GM21737 (cell line): ENCODE data around the gene DLG2.
"Not testable (repeated sequence)": the region's sequence is repeated elsewhere in the genome, so short reads cannot be mapped to it uniquely, and the experiment has no call there.

Source experiments
- ATAC-seq: cut with Tn5 transposase; IDR thresholded peaks from one replicate; pipeline ENCODE4 v1.9.1; 2021; ENCODE audit warnings: mild to moderate bottlenecking, moderate library complexity; ENCODE audit not compliant: unreplicated experiment

The DLG2 gene

DNA sequence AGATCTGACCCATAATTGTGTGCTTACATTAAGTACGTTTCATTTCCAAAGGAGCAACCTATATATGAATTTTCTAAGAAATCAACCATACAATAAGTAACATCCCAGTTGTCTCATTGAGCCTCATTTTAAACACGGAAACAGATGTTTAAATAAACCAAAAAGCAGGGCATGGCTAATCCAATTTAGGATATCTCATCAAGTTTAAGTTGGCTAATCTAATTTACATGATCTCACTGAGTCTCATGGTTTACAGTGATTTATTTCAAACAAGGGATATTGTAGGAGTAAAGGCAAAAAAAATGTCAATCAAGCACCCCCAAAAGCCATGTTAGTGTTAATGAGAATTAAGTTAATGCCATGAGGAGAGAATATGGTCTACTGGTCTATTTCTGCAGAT lies 1841.2 kb downstream of the DLG2 start:
- no peak for ATAC-seq

DNA sequence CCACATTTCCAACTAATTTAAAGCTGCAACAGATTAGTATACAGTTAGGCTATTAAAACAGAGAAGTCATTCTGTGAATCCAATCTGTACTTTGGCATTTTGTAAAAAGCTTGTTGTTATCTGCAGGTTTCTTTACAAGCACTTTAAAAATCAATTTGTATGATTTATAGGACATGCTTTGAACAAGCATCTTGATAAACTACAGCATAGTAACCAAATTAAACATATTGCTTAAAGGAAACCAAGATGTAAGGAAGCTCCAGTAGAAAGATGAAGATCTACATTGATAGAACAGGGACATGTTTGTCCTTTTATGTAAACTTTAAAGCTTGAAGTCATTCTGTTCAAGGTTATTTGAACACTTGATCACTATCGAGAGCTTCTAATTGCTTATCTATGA lies 1842.7 kb downstream of the DLG2 start:
- no peak for ATAC-seq

DNA sequence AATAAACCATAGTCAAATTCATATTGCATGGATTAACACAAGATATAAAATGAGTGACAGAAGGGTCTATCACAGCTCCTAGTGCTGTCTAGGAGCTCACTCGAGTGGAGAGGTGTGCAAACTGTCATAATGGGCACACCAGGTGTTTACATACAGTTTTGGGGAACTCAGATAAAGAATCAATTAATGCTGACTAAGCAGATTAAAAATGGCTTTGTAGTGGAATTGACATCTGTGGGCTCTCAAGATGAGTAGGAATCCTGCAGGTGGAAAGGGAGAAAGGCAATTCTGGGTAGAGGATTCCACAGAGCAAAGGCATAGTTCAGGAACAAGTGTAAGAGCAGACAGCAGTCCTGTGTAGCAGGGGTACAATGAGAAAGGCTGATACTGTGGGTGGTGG lies 1844.8 kb downstream of the DLG2 start:
- no peak for ATAC-seq

DNA sequence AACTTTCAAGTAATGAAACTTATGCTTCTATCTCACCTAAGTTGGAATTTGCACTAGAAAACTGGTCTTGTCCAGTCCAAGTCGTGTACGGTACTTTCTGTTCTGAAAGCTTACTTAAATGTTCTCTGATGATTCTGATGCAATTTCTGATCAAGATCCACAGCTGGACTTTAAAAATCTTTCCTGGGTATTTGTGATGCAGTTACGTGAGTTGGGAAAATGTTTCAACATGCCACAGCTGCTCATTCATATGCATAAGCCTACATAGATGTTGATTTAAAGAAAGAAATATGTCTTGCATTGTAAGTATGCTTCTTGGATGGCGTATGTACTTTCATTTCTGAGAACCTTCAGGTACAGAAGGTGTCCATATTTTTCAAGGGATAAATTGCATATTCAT lies 1847.3 kb downstream of the DLG2 start:
- ATAC-seq, result no peak

DNA sequence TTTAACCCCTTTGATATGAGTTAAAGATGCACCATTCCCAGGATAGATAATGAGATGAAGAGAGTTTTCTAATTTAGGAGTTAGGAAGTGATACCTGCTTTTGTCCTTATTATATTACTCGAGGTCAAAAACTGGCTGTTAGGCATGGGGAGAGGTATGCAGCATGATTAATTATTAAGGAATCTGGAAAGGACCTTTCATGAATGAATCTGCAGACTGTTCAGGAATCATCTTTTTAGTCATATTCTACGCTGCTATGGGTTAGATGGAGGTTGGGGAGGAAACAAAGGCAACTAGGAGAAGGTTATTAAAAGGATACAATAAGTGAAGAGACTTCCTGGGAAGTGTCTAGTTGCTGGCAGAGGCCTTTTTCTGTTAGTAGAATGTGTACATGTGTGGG lies 1848.5 kb downstream of the DLG2 start:
- no peak for ATAC-seq

DNA sequence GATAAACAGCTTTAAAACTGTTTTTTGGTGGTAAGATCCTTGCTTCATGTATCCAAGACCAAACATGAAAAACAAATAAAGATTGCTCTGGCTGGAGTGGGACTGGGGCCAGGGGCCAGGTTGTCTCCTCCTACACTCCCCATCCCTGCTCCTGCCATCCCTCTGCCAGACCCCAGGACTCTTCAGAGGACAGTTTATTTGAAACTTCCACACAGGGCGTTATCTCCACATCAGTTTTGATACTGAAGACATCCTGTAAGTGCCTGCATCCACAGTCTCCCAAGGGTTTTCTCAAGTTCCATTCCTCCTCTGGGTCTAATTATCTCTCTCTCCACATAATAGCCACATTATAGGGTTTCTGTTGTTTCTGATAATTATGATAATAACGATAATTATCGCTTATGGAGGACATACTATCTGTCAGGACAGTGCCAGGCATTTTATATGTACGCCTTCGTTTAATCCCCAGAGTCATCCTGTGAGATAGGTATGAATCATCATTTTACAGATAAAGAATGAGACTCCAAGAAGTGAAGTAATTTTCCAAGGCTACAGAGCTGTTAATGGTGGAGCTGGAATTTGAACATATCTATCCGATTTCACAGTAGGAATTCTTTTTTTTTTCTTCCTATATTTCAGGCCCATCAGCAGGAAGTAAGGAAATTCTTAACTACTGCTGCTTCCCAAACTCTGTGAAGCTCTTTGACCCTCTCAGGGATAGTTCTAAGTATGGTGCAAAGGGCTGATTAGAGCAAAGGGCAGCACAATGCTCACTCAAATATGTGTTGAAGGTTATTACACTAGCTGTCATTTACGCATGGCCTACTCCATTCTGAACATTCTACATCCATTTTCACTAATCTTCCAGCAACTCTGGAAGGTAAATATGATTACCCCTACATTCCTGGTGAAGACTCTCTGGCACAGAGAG lies 1852.9 kb downstream of the DLG2 start:
- no peak for ATAC-seq

DNA sequence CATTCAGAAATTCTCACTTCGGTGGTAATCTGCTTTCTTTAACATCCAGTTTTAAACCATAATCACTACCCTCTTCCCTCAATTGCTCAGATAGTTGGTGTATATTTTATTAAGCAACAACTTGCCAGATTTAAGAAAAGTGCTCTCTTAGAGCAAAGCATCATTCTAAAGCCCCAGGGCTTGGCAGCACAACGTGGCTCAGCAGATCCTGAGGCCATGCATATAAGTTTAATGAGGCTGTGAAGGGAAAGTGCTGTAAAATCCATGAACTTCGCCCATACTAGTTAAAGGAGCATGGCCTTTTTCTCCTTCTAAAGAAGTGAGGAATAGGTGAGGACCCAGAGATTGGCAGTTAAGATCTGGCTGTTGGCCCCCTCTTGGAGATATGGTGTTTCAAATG lies 1858.7 kb downstream of the DLG2 start:
- no peak for ATAC-seq

DNA sequence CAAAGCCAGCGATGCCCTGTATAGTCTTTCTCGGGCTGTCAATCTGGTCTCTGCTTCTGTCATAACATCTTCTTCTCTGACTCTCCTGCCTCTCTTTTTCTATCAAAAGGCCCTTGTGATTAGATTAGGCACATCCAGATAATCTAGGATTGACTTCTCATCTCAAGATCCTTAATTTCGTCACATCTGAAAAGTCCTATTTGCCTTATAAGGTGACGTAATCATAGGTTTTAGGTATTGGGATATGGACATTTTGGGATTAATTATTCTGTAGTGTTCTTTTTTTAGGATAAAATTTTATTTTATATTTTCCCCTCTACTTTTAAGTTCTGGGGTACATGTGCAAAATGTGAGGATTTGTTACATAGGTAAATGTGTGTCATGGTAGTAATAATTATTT lies 1860.2 kb downstream of the DLG2 start:
- no peak for ATAC-seq

DNA sequence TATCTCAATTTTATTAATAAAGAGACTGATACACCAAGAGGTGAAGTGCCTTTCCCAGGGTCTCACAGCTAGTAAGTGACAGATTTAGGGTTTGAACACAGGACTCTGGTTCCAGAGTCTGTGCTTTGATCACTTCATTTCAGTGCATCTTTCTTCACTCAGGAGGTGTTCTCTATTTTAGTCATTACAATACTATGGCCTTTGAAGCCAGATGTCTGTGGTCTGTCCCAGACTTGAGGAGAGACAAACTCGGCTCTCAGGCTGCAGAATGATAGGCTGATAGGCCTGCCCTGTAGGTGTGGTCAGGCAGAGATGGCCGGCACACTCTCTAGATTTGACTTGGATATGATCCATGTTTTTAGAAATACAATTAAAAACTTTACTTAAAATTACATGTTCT lies 1862.5 kb downstream of the DLG2 start:
- no peak for ATAC-seq

DNA sequence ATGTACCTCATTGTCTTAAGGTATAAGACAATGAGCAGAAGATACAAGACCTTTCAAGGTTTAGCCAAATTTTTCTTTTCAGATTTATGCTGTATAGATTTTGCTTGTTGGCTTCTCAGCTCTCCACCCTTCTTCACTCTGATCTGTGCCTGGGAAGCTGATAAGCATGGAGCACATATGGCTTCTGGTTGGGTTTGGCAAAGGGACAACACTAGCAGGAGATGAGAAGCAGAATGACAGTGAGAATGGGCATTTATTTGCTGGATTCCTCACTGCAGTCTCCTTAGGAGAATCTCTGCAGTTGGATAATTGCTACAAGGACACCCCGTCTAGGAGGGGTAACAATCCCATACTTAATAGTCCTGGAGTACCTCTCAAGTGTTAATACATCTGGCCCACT lies 1866.2 kb downstream of the DLG2 start:
- ATAC-seq, result no peak

DNA sequence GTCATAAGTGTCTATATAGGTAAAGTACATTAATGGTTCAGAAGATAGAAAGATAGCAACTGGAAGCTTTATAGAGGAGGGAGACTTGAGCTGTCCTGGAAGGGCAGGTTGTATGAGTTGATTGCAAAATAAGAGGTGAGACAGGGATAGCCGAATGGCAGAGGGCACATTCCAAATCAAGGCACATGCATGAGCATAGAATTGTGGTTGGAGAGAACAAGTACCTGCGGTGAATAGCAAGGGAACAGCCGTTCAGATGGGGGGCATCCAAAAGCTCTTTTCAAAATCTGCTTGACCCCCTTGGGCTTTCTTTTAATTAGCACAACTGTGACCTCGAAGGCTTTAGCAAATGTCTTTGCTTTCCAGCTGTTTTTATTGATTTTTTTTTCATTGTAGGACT lies 1868.0 kb downstream of the DLG2 start:
- ATAC-seq, result no peak

DNA sequence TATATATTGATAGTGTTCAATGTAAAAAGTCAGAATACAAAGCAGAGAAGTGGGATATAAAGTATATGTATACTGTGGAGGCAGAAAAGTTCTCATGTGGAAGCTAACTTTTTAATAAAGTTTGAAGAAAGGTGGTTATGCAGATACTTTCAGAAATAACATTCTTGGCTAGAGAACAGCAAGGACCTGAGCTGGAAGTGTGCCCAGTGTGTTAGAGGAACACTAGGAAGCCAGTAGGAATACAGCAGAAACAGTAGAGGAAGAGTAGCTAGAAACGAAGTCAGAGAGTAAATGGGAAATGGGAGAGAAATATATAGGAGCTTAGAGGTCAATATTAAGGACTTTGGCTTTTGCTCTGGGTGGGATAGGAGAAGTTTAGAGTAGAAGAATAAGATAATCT lies 1876.1 kb downstream of the DLG2 start:
- ATAC-seq, result no peak

DNA sequence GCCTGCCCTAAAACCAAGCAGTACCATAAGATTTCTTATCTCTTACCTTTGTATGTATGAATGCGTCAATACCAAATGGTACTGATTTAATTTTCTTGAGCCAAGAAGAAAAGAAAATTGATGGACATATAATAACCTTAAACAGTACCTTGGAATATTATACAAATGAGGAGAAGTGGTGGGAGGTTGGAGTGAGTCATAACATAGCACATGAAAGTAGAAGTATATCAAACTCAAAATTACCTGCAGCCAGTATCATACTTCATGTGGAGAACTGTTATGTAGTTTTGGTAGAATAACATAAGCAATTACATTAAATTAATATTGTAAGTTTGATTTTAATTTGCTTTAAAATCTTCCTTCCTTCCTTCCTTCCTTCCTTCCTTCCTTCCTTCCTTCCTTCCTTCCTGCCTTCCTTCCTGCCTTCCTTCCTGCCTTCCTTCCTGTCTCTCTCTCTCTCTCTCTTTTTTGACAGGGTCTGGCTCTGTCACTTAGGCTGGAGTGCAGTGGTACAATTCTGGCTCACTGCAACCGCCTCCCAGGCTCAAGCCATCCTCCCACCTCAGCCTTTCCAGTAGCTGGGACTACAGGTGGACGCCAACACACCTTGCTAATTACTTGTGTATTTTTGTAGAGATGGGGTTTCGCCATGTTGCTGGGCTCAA lies 1880.1 kb downstream of the DLG2 start:
- ATAC-seq, result no peak

DNA sequence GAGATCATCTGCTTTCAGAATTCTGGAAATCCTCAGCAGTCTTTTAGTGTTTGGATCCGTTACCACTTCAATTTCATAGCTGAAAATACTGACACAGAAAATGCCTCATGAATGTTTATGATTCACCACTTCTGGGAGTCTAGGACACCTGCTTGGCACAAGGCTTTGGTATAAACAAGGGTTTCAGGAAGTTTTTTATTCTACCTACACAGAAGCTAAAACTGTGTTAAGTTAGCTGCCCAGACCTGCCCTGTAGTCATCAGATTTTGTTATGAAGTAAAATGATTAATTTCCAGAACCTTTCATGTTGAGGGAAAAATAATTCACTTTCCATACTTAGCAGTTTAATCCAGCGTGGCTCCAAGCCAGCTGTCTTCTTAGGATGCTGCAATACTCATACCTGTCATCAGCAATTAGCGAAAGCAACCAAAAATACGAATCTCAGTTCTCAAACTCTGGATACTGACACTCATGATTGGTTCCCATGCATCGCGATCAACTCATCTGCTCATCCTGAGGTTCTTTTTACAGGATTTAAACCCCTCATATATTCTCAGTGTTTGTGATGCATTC lies 1882.4 kb downstream of the DLG2 start:
- ATAC-seq, result no peak

DNA sequence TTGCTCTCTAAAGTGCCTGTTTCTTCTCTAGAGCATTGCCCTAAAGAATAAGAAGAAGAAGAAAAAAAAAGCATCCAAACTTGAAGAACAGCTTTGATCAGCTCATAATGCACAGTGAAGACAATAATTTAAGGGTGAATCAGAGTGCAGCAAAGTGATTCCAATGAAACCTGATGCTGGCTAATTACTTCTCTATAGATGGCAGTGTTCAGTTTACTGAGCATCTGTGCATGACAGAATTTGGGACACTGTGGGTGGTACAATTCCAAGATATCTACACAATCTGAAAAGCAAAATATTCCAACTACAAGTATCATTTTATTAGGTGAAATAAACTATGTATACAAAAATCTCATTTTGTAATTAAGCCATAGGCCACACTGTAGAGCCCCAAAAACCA lies 1890.5 kb downstream of the DLG2 start:
- ATAC-seq, result no peak

DNA sequence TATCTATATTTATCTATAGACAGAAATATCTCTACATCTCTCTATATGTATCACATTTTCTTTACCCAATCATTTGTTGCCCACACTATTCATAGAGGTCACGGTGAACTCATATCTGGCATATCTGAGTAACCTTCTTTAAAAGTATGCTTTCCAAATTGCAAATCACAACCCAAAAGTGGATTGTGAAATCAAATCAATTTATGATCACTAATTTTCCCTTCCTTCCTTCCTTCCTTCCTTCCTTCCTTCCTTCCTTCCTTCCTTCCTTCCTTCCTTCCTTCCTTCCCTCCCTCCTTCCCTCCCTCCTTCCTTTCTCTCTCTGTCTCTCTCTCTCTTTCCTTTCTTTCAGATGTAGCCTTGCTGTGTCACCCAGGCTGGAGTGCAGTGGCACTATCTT lies 1893.0 kb downstream of the DLG2 start:
- ATAC-seq, result no peak

DNA sequence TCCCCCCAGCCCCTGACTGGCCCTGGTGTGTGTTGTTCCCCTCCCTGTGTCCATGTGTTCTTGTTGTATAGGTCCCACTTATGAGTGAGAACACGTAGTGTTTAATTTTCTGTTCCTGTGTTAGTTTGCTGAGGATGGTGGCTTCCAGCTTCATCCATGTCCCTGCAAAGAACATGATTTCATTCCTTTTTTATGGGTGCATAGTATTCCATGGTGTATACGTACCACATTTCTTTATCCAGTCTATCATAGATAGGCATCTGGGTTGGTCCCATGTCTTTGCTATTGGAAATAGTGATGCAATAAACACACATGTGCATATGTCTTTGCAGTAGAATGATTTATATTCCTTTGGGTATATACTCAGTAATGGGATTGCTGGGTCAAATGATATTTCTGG lies 1895.9 kb downstream of the DLG2 start:
- not testable (repeated sequence) for ATAC-seq

DNA sequence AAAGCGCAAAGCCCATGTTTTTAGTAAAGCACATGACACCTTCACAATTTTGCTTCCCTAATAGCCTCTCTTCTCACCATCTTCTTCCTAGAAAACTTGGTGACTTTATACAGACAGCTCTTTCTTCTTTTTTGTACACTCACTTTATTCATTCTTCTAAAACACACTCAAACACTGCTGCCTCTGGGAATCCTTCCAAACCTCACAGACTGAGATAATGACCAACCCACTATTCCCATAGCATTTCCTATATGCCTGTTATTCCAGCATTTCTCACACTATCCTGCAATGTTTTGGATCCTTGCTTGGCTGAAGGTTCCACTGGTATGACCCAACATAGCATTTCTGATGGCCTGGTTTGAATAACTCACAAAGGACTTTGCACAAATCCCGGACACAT lies 1898.9 kb downstream of the DLG2 start:
- ATAC-seq, result no peak

DNA sequence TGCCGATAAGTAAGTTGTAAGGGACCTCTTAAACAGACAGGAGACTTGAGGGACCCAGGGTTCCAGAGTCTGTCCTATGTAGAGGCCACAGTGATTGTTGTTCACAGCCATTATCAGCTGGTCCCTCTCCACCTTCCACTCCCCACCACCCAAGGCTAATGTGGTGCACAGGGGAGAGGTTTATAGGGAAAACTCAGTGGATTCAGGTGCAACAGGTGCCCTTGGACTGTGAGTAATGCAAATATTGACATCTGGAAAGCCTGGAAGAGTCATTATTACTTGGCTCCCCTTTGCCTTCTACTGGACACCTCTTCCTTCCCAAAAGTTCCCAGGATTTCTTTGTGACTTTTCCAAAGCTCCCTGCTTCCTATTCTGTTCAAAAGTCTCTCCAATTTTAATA lies 1899.9 kb downstream of the DLG2 start:
- ATAC-seq, result no peak

DNA sequence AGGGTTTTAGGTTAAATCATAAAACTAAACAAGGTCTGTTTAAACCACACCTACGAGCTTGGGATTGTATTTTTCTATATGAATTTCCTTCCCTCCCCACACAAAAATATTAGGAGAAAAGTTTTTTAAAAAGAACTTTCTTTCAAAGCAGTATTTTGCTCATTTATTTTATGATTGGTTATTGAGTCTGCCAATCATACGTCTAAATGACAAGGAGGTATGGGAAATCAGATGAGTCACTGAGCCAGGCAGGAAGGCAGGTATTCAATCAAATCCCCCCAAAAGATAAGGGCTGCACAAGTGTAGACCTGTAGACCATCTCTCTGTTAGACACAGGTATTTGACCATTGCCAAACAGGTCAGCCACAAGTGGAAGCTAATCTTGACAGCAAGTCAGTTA lies 1900.8 kb downstream of the DLG2 start:
- ATAC-seq, result no peak

DNA sequence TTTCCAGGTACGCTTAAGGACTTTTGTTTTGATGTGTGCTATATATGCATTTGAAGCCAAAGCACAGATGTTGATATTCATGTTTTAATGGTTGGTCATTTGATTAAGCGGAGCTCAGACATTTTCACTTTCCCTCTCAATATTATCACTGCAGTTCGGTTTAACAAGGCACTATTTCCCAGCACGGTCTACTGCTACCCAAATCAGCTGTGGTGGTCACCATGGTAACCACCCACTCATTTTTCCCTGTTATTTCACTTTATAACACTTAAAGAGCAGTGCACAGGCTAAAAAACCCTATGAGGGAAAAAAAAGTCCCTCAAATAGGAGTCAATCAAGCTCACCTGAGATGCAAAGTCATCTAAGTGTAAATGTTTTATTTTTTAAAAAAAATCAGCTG lies 1901.4 kb downstream of the DLG2 start:
- ATAC-seq, result no peak

DNA sequence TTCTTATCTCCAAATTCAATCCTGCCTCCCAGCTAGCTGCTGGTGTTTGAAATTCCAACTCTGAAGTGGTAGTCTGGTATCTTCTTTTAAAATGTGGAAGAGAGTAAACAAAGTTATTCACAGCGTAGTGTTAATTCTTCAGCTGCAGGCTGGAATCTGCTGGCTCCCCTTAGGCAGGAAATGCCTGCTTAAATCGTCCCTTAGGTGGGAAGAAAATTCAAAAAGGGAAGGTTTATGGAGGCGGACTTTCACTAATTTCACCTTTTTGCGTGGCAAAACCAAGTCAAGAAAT lies 1901.9 kb downstream of the DLG2 start:
- no peak for ATAC-seq
